Superior temporal gyrus (tissue), 1 donor: ENCODE results near the gene C1QTNF5.

Experiments used
- DNase-seq: peaks from one replicate; pipeline ENCODE4 v3.0.0-alpha.2; 2016; ENCODE audit errors: extremely low spot score

The C1QTNF5 gene

DNA sequence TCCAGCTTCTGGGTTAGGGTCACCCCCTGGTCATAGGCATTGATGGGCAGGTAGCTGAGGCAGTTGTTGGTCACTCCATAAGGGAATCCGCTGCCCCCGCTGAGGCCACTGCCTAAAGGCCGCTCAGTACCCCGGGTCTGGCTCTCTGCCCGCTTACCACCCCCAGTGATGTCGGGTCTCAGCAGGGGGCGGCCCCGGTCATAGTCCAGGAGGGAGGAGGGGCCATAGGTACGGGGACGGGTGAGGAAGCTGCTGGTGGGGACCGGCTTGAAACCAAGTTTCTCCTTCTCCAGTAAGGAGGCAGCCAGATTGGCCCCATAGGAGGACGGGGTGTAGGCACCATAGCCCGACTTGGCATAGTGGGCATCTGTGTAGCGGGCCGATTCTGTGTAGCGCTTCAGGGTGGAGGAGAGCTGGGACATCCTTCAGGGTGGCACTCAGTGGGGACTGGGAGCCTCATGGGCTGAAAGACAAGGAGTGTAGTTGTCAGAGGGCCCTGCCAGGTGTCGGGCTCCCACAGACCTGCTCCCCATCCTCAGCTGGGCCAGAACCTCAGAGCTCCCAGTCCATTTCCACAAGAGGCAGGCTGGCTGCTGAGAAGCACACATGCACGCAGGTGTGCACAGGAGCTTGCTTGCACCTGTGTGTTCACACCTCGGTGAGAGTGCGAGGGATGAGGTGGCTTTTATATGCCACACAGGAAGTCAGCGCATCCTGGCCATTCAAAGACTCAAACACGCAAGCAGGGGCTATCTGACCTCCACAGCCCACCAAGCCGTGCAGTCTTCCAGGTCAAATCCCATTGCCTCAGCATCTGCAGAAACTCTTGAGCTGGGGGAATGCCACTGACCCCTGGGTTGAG lies 32.6 kb upstream of the C1QTNF5 start:
- DNase-seq, result no peak

DNA sequence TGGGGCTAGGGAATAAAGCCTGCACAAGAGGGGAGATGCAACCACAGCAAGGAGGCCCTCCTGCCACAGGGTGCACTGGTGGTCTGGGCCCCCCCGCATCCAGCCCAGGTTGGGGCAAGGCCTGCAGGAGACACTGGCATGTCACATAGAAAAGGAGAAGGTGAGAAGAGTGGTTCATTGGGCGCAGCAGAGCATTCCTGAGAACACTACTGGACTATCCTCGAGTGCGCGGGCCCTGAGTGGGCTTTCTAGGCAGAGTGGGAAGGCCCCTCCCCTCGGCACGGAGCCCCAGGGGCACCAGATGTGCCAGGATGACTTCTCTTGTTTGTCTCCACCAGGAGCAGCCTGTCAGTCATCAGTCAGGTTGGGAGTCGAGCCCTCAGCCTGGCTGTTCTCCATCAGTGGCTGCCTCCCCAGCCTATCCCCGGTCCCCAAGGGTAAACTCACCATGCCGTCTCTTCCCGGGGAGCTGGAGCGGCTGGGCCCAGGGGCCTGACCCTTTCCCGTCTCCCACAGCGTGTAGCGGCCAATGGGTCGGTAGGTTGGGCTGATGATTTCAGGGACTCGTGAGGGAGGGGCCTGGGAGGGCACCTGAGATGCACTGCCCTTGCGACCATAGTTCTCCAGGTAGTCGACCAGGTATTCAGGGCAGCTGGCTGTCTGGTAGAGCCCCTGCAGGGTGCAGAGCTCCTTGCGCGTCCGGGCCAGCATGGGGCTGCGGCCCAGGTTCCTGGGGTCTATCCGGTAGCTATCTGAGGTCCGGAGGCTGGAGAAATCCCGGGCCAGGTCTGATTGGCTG lies 31.8 kb upstream of the C1QTNF5 start:
- DNase-seq, result no peak

GRCh38 chr11:119371778-119372182 lies 31.1 kb upstream of the C1QTNF5 start:
- peak; percentile 78 for DNase-seq

GRCh38 chr11:119371067-119371601 lies 30.5 kb upstream of the C1QTNF5 start:
- no peak for DNase-seq

GRCh38 chr11:119370486-119371046 lies 29.9 kb upstream of the C1QTNF5 start:
- DNase-seq, result no peak

- no peak for DNase-seq
These were observed 28.6 kb upstream of the C1QTNF5 start for GRCh38 chr11:119369132-119369925.

DNA sequence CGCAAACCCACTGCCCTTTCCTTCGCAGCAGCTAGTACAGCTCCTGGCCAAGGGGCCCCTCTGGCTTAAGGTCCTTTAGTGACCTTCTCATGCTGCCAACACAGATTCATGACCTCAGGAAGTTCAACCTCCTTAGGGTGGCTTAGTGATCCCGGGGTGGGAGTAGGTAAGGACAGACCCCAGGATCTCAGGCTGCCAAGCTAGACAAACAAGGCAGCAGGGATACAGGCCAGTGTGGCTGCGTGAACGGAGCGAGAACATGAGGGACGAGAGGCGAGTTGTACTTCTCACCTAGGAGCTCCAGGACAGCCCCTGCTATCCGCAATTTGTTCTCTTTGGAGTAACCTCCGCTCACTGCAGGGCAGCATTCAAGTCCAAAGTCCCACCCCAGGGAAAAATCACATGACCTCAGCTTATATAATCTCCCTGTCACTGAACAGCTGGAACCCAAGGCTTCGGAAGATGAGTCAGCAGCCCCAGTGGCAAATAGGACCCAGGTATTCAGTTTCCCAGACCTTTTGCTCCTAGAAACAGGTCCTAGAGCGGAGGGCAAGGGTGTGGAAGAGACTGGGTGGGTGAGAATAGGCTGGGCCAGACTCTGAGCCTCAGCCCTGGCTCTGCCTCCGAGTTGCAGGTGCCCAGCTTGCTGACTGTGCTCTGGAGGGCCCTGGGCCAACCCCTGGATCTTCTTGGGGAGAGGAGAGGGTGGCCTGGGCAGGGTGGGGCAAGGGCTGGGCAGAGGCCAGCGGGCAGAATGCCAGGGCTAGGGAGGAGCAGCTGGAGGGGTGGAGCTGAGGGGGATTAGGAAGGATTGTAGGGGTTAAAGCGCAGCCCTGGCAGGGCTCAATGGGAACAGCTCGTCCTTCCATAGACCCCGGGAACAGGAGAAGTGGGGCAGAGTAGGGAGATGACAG lies 27.7 kb upstream of the C1QTNF5 start:
- DNase-seq, result peak; percentile 71

DNA sequence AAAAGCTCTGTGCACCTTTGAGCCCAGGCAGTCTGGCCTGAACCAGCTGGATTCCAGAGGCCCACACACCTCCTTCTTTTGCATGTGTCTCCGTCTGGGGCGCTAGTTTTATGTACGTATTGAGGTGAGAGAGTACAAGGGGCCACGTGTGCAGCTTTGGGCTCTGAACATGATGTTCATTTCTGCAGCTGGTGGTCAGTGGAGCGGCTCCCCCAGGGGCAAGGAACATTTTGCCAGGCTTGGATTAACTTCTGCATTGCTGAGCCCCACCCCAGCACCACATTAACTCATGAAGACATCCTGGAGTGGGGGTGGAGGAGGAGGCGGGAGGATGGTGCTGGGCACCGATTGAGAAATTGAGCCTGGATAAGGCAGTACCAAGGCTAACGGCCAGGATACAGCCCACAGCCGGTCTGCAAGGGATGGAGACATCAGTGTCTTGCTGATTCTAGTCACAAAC lies 27.0 kb upstream of the C1QTNF5 start:
- DNase-seq, result no peak

- DNase-seq, result peak; percentile 75
These were observed 26.3 kb upstream of the C1QTNF5 start for GRCh38 chr11:119366690-119367620.

DNA sequence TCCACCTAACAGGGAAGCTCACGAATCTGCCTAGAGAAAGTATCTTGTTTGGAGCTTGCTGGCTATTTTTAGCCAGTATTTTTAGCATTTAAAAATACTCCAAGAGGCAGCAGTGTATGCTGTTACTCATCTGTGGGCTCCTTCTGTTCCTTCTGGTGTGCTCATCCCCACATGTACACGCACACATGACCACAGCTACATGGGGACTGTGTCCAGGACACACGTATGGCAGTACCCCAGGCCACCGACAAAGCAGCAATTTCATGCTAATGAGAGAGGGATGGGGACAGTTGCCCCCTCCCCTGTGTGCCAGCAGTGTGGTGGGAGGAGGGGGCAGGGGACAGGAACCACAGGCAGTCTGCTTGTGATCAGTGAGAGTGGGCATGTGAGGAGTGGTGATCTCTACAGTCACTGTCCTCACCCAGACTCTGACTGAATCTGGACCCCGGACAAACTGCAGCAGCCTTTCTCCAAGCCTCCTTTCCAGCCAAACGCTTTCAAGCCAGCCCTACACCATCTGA lies 24.4 kb upstream of the C1QTNF5 start:
- peak; percentile 68 for DNase-seq

DNA sequence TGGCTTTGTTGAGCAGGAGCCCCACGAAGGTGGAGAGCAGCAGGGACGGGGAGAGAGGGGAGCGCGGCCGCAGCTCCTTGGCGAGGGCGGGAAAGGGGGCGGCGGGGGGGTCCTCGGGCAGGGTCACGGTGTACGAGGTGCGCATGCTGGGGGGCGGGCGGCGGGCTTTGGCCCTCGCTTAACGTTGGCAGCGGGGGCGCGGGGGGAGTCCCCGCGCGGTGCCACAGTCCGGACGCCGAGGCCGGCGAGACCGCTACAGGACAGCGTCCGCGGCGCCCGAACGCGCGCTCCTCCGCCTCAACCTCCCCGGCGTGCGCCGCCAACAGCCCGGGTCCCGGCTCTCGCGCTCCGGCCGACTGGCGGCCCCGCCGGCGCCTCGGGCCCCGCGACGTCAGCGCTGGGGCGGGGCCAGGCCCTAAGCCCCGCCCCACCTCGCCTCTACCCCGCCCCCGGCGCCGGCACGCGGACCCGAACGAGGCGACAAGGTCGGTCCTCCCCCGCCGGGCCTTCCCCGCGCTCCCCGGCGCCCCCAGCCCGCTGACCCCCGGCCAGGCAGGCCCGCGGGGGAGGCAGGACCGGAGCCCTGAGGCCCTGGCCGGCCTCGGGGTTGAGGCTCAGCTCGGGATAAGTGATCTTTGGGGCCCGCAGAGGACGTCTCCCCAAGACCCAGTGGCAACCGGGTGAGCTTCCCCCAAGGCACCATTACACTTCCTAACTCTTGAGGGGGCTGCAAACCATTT lies 23.3 kb upstream of the C1QTNF5 start:
- DNase-seq, result peak; percentile 75

- DNase-seq, result no peak
These were observed 22.6 kb upstream of the C1QTNF5 start for GRCh38 chr11:119363081-119363850.

- no peak for DNase-seq
These were observed 22.0 kb upstream of the C1QTNF5 start for GRCh38 chr11:119362741-119363080.

DNA sequence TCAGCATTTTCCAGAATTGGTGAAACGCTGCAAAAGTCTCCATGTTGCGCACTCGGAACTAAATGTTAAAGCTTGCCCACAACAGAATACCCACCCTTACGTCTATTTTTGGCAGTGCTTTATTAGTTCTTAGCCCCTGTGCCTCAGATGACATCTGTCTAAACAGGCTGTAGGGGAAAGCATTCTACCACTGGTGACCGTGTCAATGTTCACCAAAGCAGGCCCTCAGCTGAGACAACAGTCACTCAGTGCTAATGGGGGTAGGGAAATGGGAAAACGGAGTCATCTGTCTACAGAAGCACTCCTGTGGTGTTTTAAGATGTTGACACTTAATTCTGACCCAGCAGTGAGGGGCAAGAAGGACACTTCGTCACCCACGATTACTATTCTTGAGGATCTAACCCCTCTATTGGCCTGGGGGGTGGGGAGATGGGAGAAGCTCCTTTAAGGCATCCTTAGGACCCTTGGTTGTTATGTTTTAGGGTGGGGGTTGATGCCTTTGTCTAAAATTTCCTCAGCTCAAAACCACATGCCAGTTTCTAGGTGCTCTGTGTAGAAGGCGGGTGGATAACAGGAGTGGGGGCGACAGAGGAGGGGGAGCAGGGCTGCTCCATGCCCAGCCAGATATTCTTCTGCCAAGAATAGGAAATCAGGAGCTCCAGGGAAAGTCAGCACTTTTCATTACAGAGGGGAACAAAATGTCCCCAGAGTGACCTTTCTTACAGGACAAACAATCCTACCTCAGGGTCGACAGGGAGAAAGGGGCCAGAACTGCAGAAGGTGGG lies 21.4 kb upstream of the C1QTNF5 start:
- DNase-seq, result no peak

DNA sequence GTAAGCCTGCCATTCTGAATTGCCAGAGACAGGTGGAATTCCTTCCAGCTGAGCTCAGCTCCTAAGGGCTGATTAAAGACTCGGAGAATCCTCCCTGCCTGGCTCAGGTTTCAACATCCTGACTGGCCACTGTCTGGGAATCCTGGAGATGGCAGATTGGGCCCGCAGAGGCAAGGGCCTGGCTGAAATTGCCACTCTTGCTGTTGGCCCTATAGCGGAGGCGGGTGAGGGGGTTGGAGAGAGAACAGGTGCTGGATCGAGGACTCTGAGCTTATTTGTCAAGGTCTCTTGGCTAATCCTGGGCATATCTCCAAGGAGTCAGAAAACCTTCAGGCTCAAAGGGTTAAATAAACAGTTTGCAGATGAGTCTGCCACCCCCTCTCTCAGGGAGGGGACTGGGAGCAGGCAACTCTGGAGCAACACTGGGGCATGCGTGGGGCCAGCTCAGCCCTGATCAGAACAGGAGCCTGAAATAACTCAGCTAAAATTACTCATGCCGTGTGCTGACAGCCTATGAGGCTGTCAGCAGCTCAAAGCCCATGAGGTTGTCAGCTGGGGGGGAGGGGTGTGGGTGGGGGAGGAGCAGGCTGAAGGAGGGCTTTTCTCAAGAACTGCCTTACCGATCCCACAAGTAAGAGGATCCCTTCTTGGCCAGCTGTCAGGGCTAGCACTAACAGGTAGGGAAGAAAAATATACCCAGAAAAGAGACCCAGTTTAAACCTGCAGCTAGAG lies 20.5 kb upstream of the C1QTNF5 start:
- no peak for DNase-seq
